ENCODE results near the gene LAMC3.

LAMC3 gene

GRCh38 chr9:130984521-130984920 lies 24.5 kb upstream of the LAMC3 start:
- TF ChIP-seq GATA1 (IDR thresholded peaks at IDR 0.05; ENCODE audit: low read depth, low read length) = no peak
- no peak for TF ChIP-seq POLR2A (IDR thresholded peaks at IDR 0.05; ENCODE audit: low read length)
- no peak for DNase-seq

- DNase-seq = no peak
- no peak for TF ChIP-seq GATA1 (IDR thresholded peaks at IDR 0.05; ENCODE audit: low read depth, low read length)
- no peak for TF ChIP-seq POLR2A (IDR thresholded peaks at IDR 0.05; ENCODE audit: low read length)
These were observed 23.9 kb upstream of the LAMC3 start for GRCh38 chr9:130985029-130985428.

DNA sequence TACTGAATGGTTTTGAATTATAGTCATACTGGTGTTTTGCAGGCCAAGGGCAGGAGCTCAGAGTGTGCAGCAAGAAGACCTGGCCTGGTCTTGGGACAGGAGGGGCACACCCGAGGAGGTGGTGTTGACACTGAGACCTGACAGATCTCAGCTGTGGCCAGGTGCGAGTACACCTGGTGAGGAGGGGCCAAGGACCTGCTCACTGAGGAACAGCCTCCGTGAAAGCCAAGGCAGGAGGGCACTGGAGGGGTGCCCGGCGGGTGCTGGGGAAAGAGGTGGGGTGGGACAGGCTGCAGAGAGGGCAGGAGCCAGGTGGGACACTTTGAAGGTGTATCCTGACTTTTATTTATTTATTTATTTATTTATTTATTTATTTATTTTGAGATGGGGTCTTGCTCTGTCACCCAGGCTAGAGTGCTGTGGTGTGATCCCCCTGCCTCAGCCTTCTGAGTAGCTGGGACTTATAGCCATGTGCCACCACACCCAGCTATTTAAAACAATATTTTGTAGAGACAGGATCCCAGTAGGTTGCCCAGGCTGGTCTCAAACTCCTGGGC lies 23.3 kb upstream of the LAMC3 start:
- TF ChIP-seq GATA1 (IDR thresholded peaks at IDR 0.05; ENCODE audit: low read depth, low read length) (no peak), POLR2A (IDR thresholded peaks at IDR 0.05; ENCODE audit: low read length) (no peak)
- DNase-seq = no peak

- no peak for DNase-seq
- TF ChIP-seq POLR2A (IDR thresholded peaks at IDR 0.05; ENCODE audit: low read length) (no peak), GATA1 (IDR thresholded peaks at IDR 0.05; ENCODE audit: low read depth, low read length) (no peak)
These were observed 22.5 kb upstream of the LAMC3 start for GRCh38 chr9:130986356-130986965.

- DNase-seq = no peak
- no peak for TF ChIP-seq GATA1 (IDR thresholded peaks at IDR 0.05; ENCODE audit: low read depth, low read length)
- TF ChIP-seq POLR2A (IDR thresholded peaks at IDR 0.05; ENCODE audit: low read length) = no peak
These were observed 21.9 kb upstream of the LAMC3 start for GRCh38 chr9:130987054-130987453.

DNA sequence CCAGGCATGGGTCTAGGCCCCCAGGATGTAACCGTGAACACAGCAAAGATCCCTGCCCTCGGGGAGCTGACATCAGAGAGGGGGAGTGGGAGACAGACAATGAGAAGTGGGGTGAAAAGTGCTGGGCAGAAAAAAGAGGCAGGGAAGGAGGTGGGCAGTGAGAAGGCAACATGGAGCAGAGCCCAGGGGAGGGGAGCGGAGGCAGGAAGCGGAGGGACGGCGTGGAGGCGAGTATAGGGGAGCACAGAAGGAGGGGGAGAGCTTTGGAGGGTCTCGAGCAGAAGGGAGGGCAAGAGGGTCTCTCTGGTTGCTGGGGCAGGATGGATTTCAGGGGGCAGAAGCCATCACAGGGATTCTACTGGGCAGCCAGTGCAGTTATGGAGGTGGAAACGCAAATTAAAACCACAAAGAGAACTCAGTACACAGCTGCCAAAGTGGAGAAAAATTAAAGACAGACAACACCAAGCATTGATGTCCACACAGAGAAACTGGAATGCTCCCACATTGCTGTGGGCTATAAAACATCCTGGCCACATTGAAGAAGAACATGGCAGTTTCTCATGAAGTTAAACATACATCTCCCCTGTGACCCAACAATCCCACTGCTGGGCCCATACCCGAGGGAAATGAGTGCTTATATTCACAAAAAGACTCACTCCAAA lies 21.1 kb upstream of the LAMC3 start:
- no peak for DNase-seq
- no peak for TF ChIP-seq GATA1 (IDR thresholded peaks at IDR 0.05; ENCODE audit: low read depth, low read length)
- TF ChIP-seq POLR2A (IDR thresholded peaks at IDR 0.05; ENCODE audit: low read length) = no peak

- TF ChIP-seq GATA1 (IDR thresholded peaks at IDR 0.05; ENCODE audit: low read depth, low read length) (no peak), POLR2A (IDR thresholded peaks at IDR 0.05; ENCODE audit: low read length) (no peak)
- DNase-seq = no peak
These were observed 20.6 kb upstream of the LAMC3 start for GRCh38 chr9:130988400-130988747.

DNA sequence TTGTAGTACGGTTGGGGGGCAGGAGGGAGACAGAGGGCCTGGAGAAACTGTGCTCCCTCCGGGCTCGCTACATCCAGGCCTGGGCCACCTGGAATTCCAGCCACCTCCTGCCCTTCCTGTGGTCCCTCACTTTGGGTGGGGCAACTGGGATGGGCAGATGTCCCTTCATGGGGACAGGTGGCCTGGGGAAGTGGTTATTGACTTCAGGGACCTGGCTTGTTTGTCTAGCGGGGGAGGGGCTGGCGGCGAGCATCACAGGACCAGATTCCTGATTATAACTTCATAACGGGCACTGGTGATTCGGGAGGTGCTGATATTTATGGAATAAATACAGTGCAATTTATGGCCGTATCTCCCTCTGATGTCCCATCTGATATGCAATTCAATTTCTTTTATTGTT lies 20.1 kb upstream of the LAMC3 start:
- TF ChIP-seq GATA1 (IDR thresholded peaks at IDR 0.05; ENCODE audit: low read depth, low read length) (no peak), POLR2A (IDR thresholded peaks at IDR 0.05; ENCODE audit: low read length) (no peak)
- no peak for DNase-seq

DNA sequence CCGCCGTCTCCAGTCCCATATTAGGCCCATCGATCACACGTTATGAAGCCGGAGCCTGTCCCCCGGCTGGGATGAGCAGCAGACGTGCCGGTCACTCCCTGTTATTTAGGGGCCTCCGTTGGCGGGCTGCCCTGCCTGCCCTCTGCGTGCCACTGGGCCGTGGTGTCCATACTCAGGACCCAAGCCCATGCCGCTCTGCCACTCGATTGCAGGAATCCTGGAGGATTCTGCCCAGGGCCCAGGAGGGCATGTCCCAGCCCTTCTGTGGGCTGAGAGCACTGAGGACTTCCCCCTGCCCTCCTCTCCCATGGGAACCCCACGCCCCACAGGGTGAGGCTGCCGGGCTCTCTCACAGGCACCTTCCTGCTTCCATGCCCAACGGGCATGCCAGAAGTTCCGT lies 19.6 kb upstream of the LAMC3 start:
- DNase-seq = no peak
- TF ChIP-seq POLR2A (IDR thresholded peaks at IDR 0.05; ENCODE audit: low read length) (no peak), GATA1 (IDR thresholded peaks at IDR 0.05; ENCODE audit: low read depth, low read length) (no peak)

DNA sequence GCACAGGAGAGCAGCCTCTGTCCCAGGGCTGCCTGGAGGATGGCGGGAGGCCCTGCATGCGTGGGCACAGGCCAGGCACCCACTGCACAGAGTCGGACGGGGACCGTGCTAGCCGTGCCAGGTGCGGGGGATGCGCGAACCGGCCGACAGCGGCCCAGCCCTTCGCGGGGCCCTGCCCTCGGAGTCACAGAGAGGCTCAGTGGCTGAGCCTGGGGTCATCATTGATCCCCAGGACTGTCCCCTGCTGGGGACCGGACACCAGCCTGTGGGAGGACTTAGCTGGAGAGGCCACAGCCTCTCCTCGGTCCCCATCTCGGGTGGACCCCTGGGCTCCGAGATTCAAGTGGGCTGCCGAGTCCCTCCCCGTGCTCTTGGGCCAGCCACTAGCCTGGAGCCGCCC lies 19.1 kb upstream of the LAMC3 start:
- TF ChIP-seq POLR2A (IDR thresholded peaks at IDR 0.05; ENCODE audit: low read length) (no peak), GATA1 (IDR thresholded peaks at IDR 0.05; ENCODE audit: low read depth, low read length) (no peak)
- no peak for DNase-seq

DNA sequence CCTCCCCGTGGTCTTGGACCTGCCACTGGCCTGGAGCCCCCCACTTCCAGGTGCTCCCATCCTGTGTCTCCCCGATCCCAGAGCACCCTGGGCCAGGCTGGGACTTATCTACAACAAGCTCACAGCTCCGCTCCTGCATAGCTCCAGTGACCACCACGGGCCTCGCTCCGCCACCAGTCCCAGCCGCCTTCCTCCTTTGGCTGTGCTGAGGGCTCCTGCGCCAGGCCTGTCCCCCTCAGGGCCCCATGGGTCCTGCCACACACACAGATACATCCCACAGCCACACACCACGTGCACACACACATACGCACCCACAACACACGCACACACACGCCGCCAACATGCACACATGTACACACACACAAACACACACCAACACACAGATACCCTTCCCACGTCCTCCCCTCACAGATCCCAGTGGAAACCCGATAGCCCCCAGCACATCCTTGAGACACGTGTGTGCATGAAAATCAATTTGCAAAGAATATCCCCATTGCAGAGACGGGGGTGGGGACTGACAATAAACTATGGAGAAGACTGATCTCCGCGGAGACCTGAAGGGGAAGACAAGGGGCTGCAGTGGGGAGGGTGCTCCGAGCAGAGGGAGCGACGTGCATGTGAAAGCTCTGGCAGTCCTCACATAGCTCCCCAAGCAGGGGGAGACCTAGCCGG lies 18.5 kb upstream of the LAMC3 start:
- TF ChIP-seq GATA1 (IDR thresholded peaks at IDR 0.05; ENCODE audit: low read depth, low read length) (no peak), POLR2A (IDR thresholded peaks at IDR 0.05; ENCODE audit: low read length) (no peak)
- no peak for DNase-seq

- DNase-seq = no peak
- TF ChIP-seq POLR2A (IDR thresholded peaks at IDR 0.05; ENCODE audit: low read length) (no peak), GATA1 (IDR thresholded peaks at IDR 0.05; ENCODE audit: low read depth, low read length) (no peak)
These were observed 17.8 kb upstream of the LAMC3 start for GRCh38 chr9:130990978-130991777.

- TF ChIP-seq POLR2A (IDR thresholded peaks at IDR 0.05; ENCODE audit: low read length) = no peak
- no peak for TF ChIP-seq GATA1 (IDR thresholded peaks at IDR 0.05; ENCODE audit: low read depth, low read length)
- DNase-seq = no peak
These were observed 16.9 kb upstream of the LAMC3 start for GRCh38 chr9:130991778-130992681.

Data from erythroblast (primary cell).